Activated B cell treated with CpG ODN at 0.5 μM for 24 hours (primary cell): Measurements from ENCODE around the gene DNAH3. TPM values are rescaled to one million over a fixed set of nuclear protein-coding genes. Genes with fewer than 3 reads are reported as not detected.
A peak's percentile ranks its signal among the peaks of the same experiment; 100 is the strongest.

Experiments
- ATAC-seq: fragments of 200-7000 bp; cut with Tn5 transposase; one replicate; pipeline ENCODE4 v1.10.0; 2021; ENCODE audit warnings: low read depth, mild to moderate bottlenecking, moderate library complexity
- CTCF ChIA-PET: fragments of 350-600 bp; sonication (Branson Sonifier 250); formaldehyde crosslinking; loops from one replicate; lab custom pipeline; 2021; ENCODE audit warnings: antibody characterized with exemption; lab: Charles Lee
- POLR2A ChIA-PET: fragments of 350-600 bp; sonication (Branson Sonifier 250); formaldehyde crosslinking; loops from one replicate; lab custom pipeline; 2021; ENCODE audit warnings: antibody characterized with exemption; lab: Charles Lee
- DNase-seq: peaks from one replicate; pipeline ENCODE4 v3.0.0; 2022
- H3K27ac Mint-ChIP-seq: one replicate; pipeline ENCODE4 v1.8.0; 2020; ENCODE audit warnings: mixed read lengths
- H3K27me3 Mint-ChIP-seq: one replicate; pipeline ENCODE4 v1.8.0; 2021; ENCODE audit warnings: mixed read lengths
- H3K36me3 Mint-ChIP-seq: one replicate; pipeline ENCODE4 v1.8.0; 2021; ENCODE audit warnings: low read depth, mixed read lengths
- H3K4me1 Mint-ChIP-seq: one replicate; pipeline ENCODE4 v1.8.0; 2021; ENCODE audit warnings: mixed read lengths
- H3K4me3 Mint-ChIP-seq: one replicate; pipeline ENCODE4 v1.8.0; 2020; ENCODE audit warnings: mild to moderate bottlenecking, mixed read lengths
- H3K9me3 Mint-ChIP-seq: one replicate; pipeline ENCODE4 v1.8.0; 2020; ENCODE audit warnings: mixed read lengths
- CTCF ChIP-seq: fragments of 200-600 bp; IDR thresholded peaks from one replicate; pipeline ENCODE4 v1.8.0; 2022; ENCODE audit warnings: antibody characterized with exemption, mild to moderate bottlenecking
- intact Hi-C: fragments of 100-400 bp; cut with micrococcal nuclease; formaldehyde crosslinking; loops from one replicate; pipeline ENCODE4 v1.15.1; 2024
- total RNA-seq: library from RNA; stranded (reverse); gene quantifications from 2 replicates; pipeline ENCODE4 v1.2.3, GENCODE V29; 2022

DNAH3 gene
- total RNA-seq, 1 donor from 2014 or later, result not detected

GRCh38 chr16:20906341-20907255 lies 244.0 kb downstream of the DNAH3 start:
- ChIA-PET POLR2A (no interaction called here), CTCF (interaction anchor here (1.1 kb wide), 1 partner anchor 56 kb away, joined by 3 read pairs; no protein-coding TSS in a partner anchor)
- H3K4me1 Mint-ChIP-seq, result peaks cover 38% of the 10 kb centered on the region
- H3K36me3 Mint-ChIP-seq, result peaks cover 6% of the 10 kb centered on the region
- H3K27ac Mint-ChIP-seq, result no peak overlapping the region
- H3K27me3 Mint-ChIP-seq, result no peaks in the 10 kb centered on the region
- no peaks in the 10 kb centered on the region for H3K9me3 Mint-ChIP-seq
- DNase-seq (no peak), ATAC-seq (no peak)
- TF ChIP-seq CTCF, result no peak
- H3K4me3 Mint-ChIP-seq, result no peak overlapping the region
- intact Hi-C loops, result loop anchor here (10.0 kb wide), 1 partner anchor 52 kb away; no protein-coding TSS in a partner anchor

GRCh38 chr16:20905576-20905975 lies 245.1 kb downstream of the DNAH3 start:
- Mint-ChIP-seq H3K36me3 (peaks cover 16% of the 10 kb centered on the region), H3K27me3 (no peaks in the 10 kb centered on the region), H3K27ac (no peak overlapping the region), H3K9me3 (no peaks in the 10 kb centered on the region), H3K4me1 (peaks cover 48% of the 10 kb centered on the region), H3K4me3 (no peak overlapping the region)
- CTCF ChIA-PET, result no interaction called here
- no peak for TF ChIP-seq CTCF
- ATAC-seq (no peak), DNase-seq (no peak)
- intact Hi-C loops, result loop anchor here (10.0 kb wide), 1 partner anchor 51 kb away; no protein-coding TSS in a partner anchor
- POLR2A ChIA-PET, result interaction anchor here (0.6 kb wide), 1 partner anchor 281 kb away, joined by 3 read pairs; no protein-coding TSS in a partner anchor

- POLR2A ChIA-PET, result interaction anchor here (0.6 to 3.2 kb wide), 6 partner anchors 14 to 997 kb away, joined by 3 to 18 read pairs (median 3); partner anchors contain the start of genes ACSM3, ERI2, REXO5 and THUMPD1
- no peak for DNase-seq
- no peaks in the 10 kb centered on the region for H3K27me3 Mint-ChIP-seq
These were observed 246.1 kb downstream of the DNAH3 start for GRCh38 chr16:20904507-20905081.

GRCh38 chr16:20903899-20904506 lies 246.6 kb downstream of the DNAH3 start:
- TF ChIP-seq CTCF, result no peak
- Mint-ChIP-seq H3K36me3 (peaks cover 20% of the 10 kb centered on the region), H3K9me3 (no peaks in the 10 kb centered on the region), H3K4me1 (peaks cover 58% of the 10 kb centered on the region), H3K27ac (peak overlapping the region; percentile 80), H3K4me3 (peak overlapping the region; percentile 62), H3K27me3 (no peaks in the 10 kb centered on the region)
- DNase-seq (no peak), ATAC-seq (no peak)
- intact Hi-C loops, result loop anchor here (5.0 to 10.0 kb wide), 2 partner anchors 49 to 232 kb away; no protein-coding TSS in a partner anchor
- ChIA-PET POLR2A (interaction anchor here (0.6 to 3.2 kb wide), 6 partner anchors 14 to 997 kb away, joined by 3 to 18 read pairs (median 3); partner anchors contain the start of genes ACSM3, ERI2, REXO5 and THUMPD1), CTCF (interaction anchor here (1.4 kb wide), 1 partner anchor 28 kb away, joined by 3 read pairs; no protein-coding TSS in a partner anchor)

More at GRCh38 chr16:20904507-20905081, 246.1 kb downstream of the DNAH3 start:
- H3K36me3 Mint-ChIP-seq, result peaks cover 20% of the 10 kb centered on the region
- no peaks in the 10 kb centered on the region for H3K9me3 Mint-ChIP-seq
- peak overlapping the region; percentile 80 for H3K27ac Mint-ChIP-seq
- TF ChIP-seq CTCF, result no peak
- H3K4me3 Mint-ChIP-seq, result peak overlapping the region; percentile 62
- peaks cover 52% of the 10 kb centered on the region for H3K4me1 Mint-ChIP-seq
- ATAC-seq, result peak; percentile 11
- intact Hi-C loops, result loop anchor here (5.0 to 10.0 kb wide), 2 partner anchors 50 to 232 kb away; no protein-coding TSS in a partner anchor
- CTCF ChIA-PET, result interaction anchor here (1.4 kb wide), 1 partner anchor 29 kb away, joined by 3 read pairs; no protein-coding TSS in a partner anchor
